HG03520 (cell line): Measurements from ENCODE around the gene CYFIP1.

ENCODE experiments used
- ATAC-seq: cut with Tn5 transposase; IDR thresholded peaks from one replicate; pipeline ENCODE4 v1.9.1; 2021; ENCODE audit warnings: mild to moderate bottlenecking, moderate library complexity; ENCODE audit not compliant: unreplicated experiment

Gene CYFIP1

GRCh38 chr15:22968366-22968765 is 11.8 kb downstream of the CYFIP1 start:
- ATAC-seq: no peak

DNA sequence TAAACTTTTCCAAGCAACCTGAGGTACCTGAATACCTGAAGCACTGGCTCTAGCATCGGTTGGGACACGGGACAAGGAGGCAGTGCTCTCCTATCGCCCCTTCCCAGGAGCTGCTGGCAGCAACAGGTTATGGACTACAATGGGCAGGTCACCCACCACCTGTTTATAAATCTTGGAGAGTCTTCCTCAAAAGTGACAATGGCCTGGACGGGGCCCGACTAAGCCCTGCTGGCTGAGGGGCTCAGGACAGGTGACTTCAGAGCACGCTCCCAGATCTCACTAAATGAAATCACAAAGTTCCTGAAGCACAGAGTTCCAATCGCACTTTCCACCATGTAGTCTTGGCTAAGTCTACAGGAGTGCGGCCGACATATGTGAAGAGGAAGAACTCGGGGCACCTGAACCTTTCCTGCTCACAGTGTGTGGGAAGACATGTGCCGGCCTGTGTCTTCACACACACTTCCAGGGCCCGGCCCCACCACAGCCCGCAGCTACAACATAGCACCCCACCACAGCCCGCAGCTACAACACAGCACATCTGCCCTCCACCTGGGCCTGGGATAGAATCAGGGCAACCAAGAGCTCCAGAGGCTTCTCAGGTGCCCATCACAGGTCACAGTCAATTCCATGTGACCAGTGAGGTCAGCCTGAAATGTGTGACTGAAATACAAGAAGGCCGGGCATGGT is 12.9 kb downstream of the CYFIP1 start:
- no peak for ATAC-seq

GRCh38 chr15:22966321-22967083 is 13.7 kb downstream of the CYFIP1 start:
- ATAC-seq: no peak

GRCh38 chr15:22963641-22964040 is 16.5 kb downstream of the CYFIP1 start:
- ATAC-seq: no peak

DNA sequence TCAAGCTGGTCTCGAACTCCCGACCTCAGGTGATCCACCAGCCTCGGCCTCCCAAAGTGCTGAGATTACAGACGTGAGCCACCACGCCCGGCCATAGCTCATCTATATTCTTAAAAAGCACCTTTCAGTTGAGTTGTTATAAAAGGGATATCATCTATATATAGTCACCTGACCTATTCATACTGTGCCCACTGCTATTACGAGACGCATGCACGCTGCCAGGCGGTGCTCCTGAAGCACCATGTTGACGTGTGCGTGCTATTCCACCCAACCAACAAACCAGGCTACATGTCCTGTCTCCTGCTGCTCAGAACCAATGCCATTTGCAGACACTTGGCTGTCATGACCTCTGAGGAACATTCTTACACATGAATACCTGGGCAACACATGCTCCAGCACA is 17.6 kb downstream of the CYFIP1 start:
- ATAC-seq: no peak

- no peak for ATAC-seq
Observed at GRCh38 chr15:22961762-22962161, 18.4 kb downstream of the CYFIP1 start.

DNA sequence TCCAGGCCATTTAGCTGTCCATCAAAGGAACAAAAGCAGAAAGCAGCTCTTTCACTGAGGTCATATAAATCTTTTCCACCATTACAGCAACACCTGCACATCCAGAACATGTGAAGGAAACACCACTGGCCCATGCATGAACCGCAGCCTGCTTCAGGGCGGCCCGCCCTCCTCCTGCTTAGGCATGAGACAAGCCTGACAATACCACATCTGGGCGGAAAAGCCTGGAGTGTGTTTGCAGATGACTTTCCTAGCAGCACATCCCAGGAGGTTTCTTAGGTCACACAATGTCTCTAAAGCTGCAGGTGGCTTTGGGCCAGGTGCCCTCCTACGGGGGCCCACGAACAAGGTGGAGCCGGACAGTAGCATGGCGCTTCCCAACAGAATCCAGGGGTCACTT is 19.6 kb downstream of the CYFIP1 start:
- ATAC-seq: no peak

DNA sequence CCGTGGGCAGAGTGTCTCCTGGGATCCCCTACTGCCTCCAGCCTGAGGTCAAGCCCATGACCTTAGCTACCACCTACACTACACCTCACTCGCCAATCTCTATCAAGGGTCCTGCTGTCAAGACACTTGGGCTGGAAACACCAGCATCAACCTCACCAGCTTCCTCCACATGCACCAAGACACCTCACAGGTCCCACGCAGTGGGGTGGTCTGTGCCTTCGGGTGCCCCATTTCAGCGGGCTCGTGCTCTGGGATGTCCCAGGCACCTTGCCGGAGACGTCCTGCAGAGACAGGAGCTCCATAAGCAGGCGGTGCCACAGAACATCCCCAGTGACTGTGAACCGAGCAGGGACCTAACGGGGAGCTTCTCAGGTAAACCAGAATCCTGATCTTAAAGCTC is 20.0 kb downstream of the CYFIP1 start:
- ATAC-seq: no peak

DNA sequence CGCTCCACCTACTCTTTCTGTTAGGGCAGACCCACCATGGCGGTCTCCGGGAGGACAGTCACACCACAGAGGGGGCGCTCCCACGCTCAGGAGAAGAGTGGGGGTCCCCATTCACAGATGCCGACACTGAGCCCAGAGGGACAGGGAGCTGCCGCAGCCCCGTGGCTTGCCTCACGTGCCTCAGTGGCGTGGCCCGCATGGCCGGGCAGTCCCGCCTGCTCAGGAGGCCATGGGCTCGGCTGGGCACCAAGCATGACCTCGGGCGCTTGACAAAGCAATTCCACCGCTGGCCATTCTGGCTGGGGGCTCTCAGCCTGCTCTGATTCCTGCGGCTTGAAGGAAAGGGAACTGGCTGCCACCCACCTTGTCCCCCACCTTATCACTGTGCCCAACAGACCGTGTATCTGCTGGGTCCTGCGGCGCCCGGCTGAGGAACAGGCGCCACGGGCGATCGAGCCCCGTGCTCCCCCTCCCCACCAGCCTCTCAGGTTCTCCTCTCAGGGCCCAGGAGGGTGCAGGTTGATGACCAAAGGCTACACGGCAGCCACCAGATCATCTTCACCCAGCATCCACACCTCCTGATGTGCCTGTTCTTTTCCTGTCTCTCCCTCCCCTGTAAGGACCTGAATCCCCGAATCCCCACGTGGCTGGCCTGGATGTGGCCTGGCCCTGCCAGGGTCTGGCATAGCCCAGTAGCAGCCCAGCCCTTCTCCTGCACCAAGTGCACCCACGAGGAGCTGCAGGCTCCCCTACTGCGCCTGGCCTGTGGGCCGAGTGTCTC is 20.7 kb downstream of the CYFIP1 start:
- ATAC-seq: no peak

DNA sequence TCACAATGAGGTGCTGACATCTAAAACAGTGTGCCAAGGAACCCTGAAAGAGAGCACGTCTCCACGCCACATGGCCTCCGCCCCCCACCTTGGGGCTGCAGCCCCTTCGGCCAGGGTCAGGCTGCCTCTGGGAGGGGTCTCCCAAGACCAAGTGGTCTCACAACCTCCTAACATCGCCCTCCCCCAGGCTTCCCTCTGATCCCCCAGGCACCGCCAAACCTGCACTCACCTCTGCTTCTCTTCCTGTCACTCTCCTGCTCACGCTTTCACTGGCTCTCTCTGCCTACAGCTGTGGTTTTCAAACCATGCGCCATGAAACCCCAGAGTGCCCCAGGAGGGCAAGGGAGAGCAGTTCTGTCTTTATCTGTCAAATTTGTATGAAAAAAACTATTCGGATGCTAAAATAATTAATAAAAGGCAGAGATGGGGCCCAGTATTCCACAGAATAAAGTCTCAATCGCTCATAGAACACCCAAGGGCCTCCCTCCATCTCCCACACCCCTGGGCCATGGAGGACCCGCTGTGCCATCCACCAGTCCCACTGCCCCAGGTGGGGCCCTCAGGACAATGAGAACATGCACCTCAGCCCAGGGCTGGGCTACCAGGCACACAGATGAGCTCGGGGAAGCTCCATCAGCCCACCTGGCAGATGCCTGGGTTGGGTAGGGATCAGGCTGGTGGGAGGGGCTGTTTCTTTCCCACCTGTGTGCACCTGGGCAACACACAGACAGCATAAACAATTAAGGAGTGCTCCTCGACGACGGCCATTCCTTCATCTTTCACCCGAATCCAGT is 21.5 kb downstream of the CYFIP1 start:
- ATAC-seq: no peak

DNA sequence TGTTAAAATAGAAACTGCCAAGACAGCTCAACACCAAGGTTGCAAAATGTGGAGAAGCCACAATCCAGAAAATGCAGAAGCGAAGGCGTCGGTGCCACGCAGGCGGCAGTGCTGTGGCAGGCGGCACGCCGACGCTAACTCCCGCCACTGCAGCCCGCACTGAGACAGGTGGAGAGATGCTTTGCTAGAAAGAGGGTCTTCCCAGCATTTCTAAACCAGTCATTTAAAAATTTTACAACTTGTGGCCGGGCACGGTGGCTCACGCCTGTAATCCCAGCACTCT is 23.2 kb downstream of the CYFIP1 start:
- ATAC-seq: no peak

DNA sequence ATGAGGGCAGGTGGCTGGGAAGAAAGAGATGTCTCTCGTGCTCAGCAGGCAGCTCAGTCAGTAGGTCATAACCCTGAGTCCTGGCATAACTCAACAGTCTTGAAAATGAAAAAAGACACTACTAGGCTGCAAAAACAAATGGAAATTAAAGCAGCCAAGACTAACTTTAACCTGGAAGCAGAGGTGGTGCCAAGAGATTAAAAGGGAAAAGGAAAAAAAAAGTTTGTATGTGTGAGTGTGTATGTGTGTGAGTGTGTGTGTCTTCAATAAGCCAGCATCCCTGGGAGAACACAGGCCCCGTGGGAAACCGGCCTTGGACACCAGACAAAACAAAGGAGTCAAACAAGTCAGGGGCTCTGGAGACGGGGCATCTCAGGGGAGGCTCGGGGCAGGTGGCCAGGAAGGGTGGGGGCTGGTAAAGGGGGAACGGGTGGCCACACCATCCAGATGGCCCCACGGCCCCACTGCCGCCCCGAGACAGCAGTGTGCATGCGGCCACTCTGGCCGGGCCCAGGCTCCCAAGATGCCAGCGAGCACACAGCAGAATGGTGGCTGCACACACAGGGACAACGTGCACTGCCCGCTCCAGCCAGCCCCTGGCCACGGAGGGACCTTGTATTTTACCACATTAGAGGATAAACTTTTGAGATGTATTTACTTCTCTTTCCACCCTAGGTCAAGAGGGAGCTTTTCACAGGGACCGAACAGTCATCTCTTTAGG is 23.8 kb downstream of the CYFIP1 start:
- no peak for ATAC-seq

GRCh38 chr15:22955544-22956119 is 24.5 kb downstream of the CYFIP1 start:
- no peak for ATAC-seq

GRCh38 chr15:22954798-22955543 is 25.2 kb downstream of the CYFIP1 start:
- no peak for ATAC-seq

DNA sequence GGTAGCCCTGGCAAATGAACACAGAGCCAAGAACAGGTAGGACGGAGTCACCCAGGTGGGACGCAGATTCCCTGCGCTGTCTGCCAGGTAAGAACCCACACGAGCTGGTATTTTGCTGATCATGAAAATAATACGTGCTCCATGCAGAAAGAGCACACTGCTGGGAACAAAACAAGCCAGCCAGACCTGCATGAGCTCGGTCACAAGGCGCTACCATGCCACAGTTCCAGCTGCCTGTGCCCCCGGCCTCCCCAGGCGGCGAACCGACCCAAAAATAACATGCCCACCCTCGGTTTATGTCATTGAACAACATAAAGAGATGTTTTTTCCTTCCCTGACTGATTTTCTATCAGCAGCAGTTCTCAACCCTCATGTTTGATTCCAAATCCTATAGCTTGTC is 25.8 kb downstream of the CYFIP1 start:
- no peak for ATAC-seq

GRCh38 chr15:22952796-22953579 is 27.2 kb downstream of the CYFIP1 start:
- no peak for ATAC-seq

DNA sequence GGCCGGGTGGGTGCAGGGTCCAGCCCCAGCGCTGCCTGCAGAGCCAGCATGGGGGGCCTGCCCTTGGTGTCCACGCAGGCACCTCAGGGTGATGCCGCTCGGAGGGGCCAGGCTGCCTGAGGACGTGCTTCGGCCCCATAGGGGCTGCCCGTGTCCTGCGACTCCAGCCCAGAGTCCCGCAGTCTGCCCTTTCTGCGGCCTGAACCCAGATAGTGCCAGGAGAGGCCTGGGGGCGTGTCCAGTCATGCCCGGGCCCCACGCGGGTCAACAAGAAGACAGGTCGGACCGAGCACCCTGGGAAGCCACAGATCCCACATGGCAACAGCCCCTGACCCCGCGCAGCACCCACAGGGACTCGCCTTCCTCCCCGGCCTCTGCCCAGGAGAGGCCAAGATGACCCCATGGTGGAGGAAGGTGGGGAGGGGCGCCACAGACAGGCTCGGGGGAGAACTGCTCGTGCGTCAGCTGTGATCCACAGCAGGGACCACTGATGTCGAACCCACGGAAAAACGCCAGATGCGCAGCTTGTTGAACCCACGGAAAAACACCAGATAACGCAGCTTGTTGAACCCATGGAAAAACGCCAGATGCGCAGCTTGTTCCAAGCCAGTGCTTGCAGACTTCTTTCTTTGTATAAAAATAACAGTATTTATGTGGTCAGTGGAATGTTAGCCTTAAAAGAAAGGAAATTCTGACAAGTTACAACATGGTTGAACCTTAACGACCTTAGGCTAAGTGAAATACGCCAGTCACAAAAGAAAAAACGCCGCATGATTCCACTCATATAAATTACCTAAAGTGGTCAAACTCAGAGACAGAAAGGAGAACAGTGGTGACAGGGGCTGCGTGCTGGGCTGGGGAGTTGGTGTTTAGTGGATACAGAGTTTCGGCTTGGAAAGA is 28.5 kb downstream of the CYFIP1 start:
- no peak for ATAC-seq

DNA sequence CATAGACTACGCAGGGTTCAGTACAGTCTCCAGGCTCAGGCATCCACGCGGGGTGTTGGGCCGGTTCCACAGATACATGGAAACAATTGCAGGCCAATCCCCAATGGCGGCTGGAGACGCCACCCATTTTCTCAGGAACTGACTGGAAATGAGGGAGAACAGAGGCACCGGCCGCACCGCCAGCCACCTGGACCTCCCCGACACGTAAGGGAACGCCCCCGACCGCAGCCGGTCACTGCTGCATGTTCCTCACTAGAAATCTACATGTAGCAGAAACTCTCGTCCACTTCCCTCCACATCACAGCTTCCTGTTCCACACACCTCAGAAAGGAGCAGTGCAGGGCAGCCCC is 29.2 kb downstream of the CYFIP1 start:
- no peak for ATAC-seq
